Progenitor cell of endocrine pancreas (in vitro differentiated cells): ENCODE results near the gene HOXD9. TPM values are rescaled to one million over a fixed set of nuclear protein-coding genes. Genes with fewer than 3 reads are reported as not detected.

ENCODE experiments used
- DNase-seq: peaks from one replicate; pipeline ENCODE4 v3.0.0; 2021; ENCODE audit warnings: low spot score; ENCODE audit not compliant: unreplicated experiment
- H3K27ac Mint-ChIP-seq: 2 replicates; pipeline ENCODE4 v1.8.0; 2021; ENCODE audit warnings: mild to moderate bottlenecking, moderate library complexity, mixed read lengths
- H3K27me3 Mint-ChIP-seq: 2 replicates; pipeline ENCODE4 v1.8.0; 2021; ENCODE audit warnings: mixed read lengths
- H3K36me3 Mint-ChIP-seq: 2 replicates; pipeline ENCODE4 v1.8.0; 2022; ENCODE audit warnings: mixed read lengths; ENCODE audit not compliant: insufficient read depth
- H3K4me1 Mint-ChIP-seq: 2 replicates; pipeline ENCODE4 v1.8.0; 2021; ENCODE audit warnings: low read depth, mixed read lengths
- H3K4me3 Mint-ChIP-seq: 2 replicates; pipeline ENCODE4 v1.8.0; 2021; ENCODE audit warnings: low read depth, mild to moderate bottlenecking, moderate library complexity, mixed read lengths
- H3K9me3 Mint-ChIP-seq: 2 replicates; pipeline ENCODE4 v1.8.0; 2021; ENCODE audit warnings: low read depth, mixed read lengths
- total RNA-seq: library from RNA; stranded (reverse); gene quantifications from 2 replicates; pipeline ENCODE4 v1.2.1, GENCODE V29; 2021
- TF ChIP-seq, protein P1 (sequence below): fragments of 200-600 bp; sonication (generic); IDR thresholded peaks from one replicate; pipeline ENCODE4 v1.5.0; 2021; ENCODE audit warnings: antibody characterized with exemption, mild to moderate bottlenecking; ENCODE audit not compliant: unreplicated experiment

The HOXD9 gene
- total RNA-seq, 1 donor from 2014 or later, result not detected

DNA sequence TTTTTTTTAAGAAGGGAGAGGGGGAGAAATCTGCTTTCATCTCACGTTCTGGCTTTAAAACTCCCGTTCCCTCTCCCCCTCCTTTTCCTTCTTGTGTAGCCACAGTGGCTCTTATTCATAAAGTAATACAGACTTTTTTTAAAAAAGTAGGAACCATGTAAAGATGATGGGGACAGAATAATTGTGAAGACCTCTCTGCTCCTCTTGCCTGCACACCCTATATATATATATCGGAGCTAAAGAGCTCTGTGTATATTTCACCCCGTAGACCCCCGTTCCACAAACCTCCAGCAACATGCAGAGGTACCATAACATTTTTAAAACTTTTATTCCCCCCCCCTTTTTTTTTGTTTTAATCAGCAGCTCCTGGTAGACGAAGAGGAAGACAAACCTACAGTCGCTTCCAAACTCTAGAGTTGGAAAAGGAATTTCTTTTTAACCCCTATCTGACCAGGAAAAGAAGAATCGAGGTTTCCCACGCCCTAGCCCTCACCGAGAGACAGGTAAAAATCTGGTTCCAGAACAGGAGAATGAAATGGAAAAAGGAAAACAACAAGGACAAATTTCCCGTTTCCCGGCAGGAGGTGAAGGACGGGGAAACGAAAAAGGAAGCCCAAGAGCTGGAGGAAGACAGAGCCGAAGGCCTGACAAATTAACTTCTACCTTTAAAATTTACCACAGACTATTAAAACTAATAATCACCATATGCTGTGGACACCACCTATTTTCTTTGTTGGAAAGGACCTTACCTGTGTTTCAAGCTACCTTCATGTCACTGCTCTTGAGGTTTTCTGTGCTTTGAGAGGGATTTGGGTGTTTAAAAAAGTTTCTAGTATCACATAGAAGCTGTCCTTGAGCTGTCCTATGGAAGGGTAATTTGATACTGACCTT, 8.7 kb downstream of the HOXD9 start:
- no peak for DNase-seq
- Mint-ChIP-seq H3K9me3 (no peaks in the 10 kb centered on the region), H3K4me1 (no peaks in the 10 kb centered on the region), H3K27ac (peak overlapping the region; percentile 89), H3K4me3 (no peak overlapping the region), H3K27me3 (peaks cover 89% of the 10 kb centered on the region), H3K36me3 (no peaks in the 10 kb centered on the region)
- TF ChIP-seq, protein P1, sequence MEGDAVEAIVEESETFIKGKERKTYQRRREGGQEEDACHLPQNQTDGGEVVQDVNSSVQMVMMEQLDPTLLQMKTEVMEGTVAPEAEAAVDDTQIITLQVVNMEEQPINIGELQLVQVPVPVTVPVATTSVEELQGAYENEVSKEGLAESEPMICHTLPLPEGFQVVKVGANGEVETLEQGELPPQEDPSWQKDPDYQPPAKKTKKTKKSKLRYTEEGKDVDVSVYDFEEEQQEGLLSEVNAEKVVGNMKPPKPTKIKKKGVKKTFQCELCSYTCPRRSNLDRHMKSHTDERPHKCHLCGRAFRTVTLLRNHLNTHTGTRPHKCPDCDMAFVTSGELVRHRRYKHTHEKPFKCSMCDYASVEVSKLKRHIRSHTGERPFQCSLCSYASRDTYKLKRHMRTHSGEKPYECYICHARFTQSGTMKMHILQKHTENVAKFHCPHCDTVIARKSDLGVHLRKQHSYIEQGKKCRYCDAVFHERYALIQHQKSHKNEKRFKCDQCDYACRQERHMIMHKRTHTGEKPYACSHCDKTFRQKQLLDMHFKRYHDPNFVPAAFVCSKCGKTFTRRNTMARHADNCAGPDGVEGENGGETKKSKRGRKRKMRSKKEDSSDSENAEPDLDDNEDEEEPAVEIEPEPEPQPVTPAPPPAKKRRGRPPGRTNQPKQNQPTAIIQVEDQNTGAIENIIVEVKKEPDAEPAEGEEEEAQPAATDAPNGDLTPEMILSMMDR, result no peak

DNA sequence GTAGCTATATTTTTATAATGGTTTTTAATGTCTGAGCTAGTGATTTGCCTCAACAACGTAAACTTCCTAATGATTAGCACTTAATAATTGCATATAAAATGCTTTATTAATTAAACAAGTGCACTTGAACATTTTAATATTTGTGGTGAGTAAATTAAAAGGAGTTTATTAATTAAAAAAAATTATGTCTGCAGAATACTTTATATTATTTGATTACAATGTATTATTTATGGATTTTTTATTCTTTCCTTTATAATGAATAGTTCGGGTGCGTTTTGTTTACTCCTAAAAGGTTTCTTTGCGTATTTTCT, 9.3 kb downstream of the HOXD9 start:
- no peak for DNase-seq
- H3K27me3 Mint-ChIP-seq, result peaks cover 86% of the 10 kb centered on the region
- H3K36me3 Mint-ChIP-seq, result no peaks in the 10 kb centered on the region
- TF ChIP-seq, protein P1, result no peak
- H3K9me3 Mint-ChIP-seq, result no peaks in the 10 kb centered on the region
- H3K27ac Mint-ChIP-seq, result no peak overlapping the region
- H3K4me1 Mint-ChIP-seq, result no peaks in the 10 kb centered on the region
- no peak overlapping the region for H3K4me3 Mint-ChIP-seq

DNA sequence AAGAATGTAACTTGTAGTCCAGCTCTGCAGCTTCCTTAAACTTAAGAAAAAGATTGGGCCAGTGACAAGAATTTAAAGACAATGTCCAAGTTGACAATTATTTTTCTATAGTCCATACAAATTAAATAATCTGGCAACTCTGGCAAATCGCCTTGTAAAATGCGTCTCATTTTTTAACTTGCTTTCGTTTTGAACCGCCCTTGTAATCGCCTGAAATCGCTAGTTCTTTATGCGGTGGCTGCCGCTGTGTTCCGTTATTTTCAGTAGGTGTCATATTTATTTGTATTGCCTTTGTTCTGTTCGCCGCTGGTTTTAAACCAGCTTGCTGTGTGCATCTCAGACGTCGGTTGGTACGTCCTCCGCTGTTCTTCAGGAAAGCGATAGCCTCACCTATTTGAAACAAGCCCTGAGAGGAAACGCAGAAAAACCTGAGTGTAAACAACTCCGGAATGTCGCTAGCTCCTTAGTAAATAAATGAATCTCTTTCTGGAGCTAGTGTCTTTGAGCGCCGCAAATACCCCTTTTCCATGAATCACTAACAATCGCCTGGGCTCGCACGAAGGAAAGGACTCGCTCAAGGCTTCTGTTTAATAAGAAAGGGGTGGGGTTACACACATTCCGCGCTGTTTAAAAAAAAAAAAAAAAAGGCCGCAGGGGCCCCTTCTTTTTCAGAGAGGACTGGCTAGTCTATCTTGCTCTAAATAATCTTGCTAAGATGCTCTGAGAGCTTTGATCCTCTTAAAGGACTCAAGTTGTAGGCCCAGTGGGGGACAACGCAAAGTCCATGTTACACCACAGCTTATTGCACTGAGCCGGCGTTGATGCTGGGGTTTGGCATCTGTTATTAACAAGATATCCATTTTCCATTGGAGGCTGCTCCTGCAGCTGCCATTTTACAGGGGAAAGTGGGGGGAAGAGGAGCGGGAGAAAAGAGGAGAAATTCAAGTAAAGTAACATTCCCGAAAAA, 10.0 kb downstream of the HOXD9 start:
- TF ChIP-seq, protein P1, result no peak
- Mint-ChIP-seq H3K9me3 (no peaks in the 10 kb centered on the region), H3K4me1 (no peaks in the 10 kb centered on the region), H3K4me3 (no peak overlapping the region), H3K27me3 (peaks cover 86% of the 10 kb centered on the region), H3K27ac (peak overlapping the region; percentile 85), H3K36me3 (no peaks in the 10 kb centered on the region)
- no peak for DNase-seq

DNA sequence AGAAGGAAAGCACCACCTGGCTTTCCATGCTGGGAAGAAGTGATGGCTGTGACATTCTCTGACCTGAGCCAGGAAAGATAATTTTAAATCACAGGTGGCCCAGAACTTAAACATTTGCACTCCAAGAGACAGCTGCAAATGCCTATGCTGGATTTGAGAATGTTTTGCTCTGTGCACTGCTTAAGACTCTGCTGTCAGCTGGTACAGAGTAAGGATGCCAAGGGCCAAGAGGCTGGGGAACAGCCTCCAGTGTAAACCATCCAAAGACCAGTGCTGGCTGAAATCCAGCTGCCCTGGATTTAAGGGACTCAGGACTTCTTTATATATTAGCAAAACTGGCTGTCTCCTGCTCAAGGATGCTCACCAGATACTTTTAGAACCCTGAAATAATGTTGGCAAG, 10.9 kb downstream of the HOXD9 start:
- Mint-ChIP-seq H3K9me3 (no peaks in the 10 kb centered on the region), H3K4me3 (no peak overlapping the region), H3K4me1 (no peaks in the 10 kb centered on the region), H3K36me3 (no peaks in the 10 kb centered on the region), H3K27ac (no peak overlapping the region), H3K27me3 (peaks cover 86% of the 10 kb centered on the region)
- DNase-seq, result no peak
- TF ChIP-seq, protein P1, result no peak

DNA sequence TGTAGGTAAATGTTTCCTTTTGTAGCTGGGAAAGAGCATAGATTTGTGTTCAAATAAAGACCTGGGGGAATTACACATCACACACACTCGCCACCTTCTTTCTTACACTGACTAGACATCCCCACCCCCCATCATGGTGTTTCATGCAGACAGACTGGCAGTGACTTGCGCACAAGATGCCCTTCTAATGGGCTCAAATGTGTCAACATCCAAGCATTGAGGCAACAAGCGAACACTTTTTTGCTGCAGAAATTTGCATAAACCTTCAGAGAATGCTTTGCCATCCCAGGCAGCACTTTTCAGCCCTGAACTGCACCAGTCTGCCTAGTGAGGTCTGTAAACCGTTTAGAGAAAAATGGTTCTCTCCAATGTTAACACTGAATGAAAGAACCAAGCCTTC, 11.5 kb downstream of the HOXD9 start:
- TF ChIP-seq, protein P1, result no peak
- H3K36me3 Mint-ChIP-seq, result no peaks in the 10 kb centered on the region
- no peaks in the 10 kb centered on the region for H3K9me3 Mint-ChIP-seq
- peaks cover 86% of the 10 kb centered on the region for H3K27me3 Mint-ChIP-seq
- no peak overlapping the region for H3K27ac Mint-ChIP-seq
- DNase-seq, result no peak
- H3K4me3 Mint-ChIP-seq, result no peak overlapping the region
- H3K4me1 Mint-ChIP-seq, result no peaks in the 10 kb centered on the region
